Thoracic aorta (tissue), 2 donors: ENCODE measurements around the gene MCCC1. TPM values are rescaled to one million over a fixed set of nuclear protein-coding genes. Genes with fewer than 3 reads are reported as not detected.

ENCODE experiments used
- ATAC-seq: fragments of 150-250 bp; one replicate; pipeline ENCODE4 v1.8.0; 2017; ENCODE audit warnings: low read depth; ENCODE audit not compliant: insufficient number of reproducible peaks, low FRiP score
- DNase-seq: peaks from one replicate; pipeline ENCODE4 v3.0.0-alpha.2; 2020; ENCODE audit warnings: low spot score
- H3K27ac ChIP-seq, 2 donors: fragments of 200-600 bp; sonication (generic); 1 replicate in 1 of 2; 2 replicates in 1 of 2; pipeline ENCODE4 v1.5.1; 2016; ENCODE audit warnings: mild to moderate bottlenecking in 2 of 2, moderate library complexity in 2 of 2
- H3K27me3 ChIP-seq: fragments of 200-600 bp; sonication (generic); replicated peaks from 2 replicates; pipeline ENCODE4 v1.6.0; 2016; ENCODE audit warnings: mild to moderate bottlenecking; ENCODE audit not compliant: insufficient read depth
- H3K36me3 ChIP-seq: fragments of 200-600 bp; sonication (generic); one replicate; pipeline ENCODE4 v1.5.1; 2016
- H3K4me1 ChIP-seq, 2 donors: fragments of 200-600 bp; sonication (generic); 1 replicate in 1 of 2; 2 replicates in 1 of 2; pipeline versions ENCODE4 v1.5.1 to v1.6.0; 2016; ENCODE audit warnings: low read depth in 2 of 2, mild to moderate bottlenecking in 1 of 2; ENCODE audit not compliant: control insufficient read depth in 1 of 2
- H3K4me3 ChIP-seq: fragments of 200-600 bp; sonication (generic); 2 replicates; pipeline ENCODE4 v1.5.1; 2016; ENCODE audit warnings: mild to moderate bottlenecking
- H3K9me3 ChIP-seq: fragments of 200-600 bp; sonication (generic); 2 replicates; pipeline ENCODE4 v1.5.1; 2016
- CTCF ChIP-seq: fragments of 200-600 bp; sonication (generic); IDR thresholded peaks from one replicate; pipeline ENCODE4 v1.5.1; 2019; ENCODE audit warnings: antibody characterized with exemption
- total RNA-seq, 2 donors: library from RNA; depleted of rRNA; stranded (reverse); fragments of >200 nt; gene quantifications; one replicate each; pipeline versions ENCODE4 v1.1.0 to v1.2.3, GENCODE V29; 2016

MCCC1 gene
- total RNA-seq, 2 donors from 2014 or later, result 23.4 to 28.5 TPM

GRCh38 chr3:183132409-183132808 lies 33.1 kb upstream of the MCCC1 start:
- Histone ChIP-seq H3K4me1 (peaks cover 0 to 11% of the 10 kb centered on the region in 2 donors), H3K9me3 (peaks cover 2% of the 10 kb centered on the region), H3K36me3 (no peaks in the 10 kb centered on the region), H3K4me3 (no peak overlapping the region), H3K27me3 (no peaks in the 10 kb centered on the region), H3K27ac (no peak overlapping the region)
- ATAC-seq, result no peak
- no peak for DNase-seq
- no peak for TF ChIP-seq CTCF

GRCh38 chr3:183131735-183132134 lies 32.4 kb upstream of the MCCC1 start:
- H3K27me3 ChIP-seq, result no peaks in the 10 kb centered on the region
- no peak overlapping the region for H3K4me3 ChIP-seq
- H3K9me3 ChIP-seq, result peaks cover 2% of the 10 kb centered on the region
- H3K36me3 ChIP-seq, result no peaks in the 10 kb centered on the region
- no peak for DNase-seq
- no peak for TF ChIP-seq CTCF
- peaks cover 0 to 11% of the 10 kb centered on the region in 2 donors for H3K4me1 ChIP-seq
- H3K27ac ChIP-seq, result no peak overlapping the region
- no peak for ATAC-seq

GRCh38 chr3:183131186-183131725 lies 32.0 kb upstream of the MCCC1 start:
- TF ChIP-seq CTCF, result no peak

GRCh38 chr3:183129243-183129642 lies 29.9 kb upstream of the MCCC1 start:
- Histone ChIP-seq H3K4me1 (no peaks in the 10 kb centered on the region), H3K4me3 (no peak overlapping the region), H3K27ac (no peak overlapping the region), H3K27me3 (no peaks in the 10 kb centered on the region), H3K36me3 (no peaks in the 10 kb centered on the region), H3K9me3 (peaks cover 2% of the 10 kb centered on the region)
- ATAC-seq (no peak), DNase-seq (no peak)
- no peak for TF ChIP-seq CTCF

More at GRCh38 chr3:183131186-183131725, 32.0 kb upstream of the MCCC1 start:
- no peaks in the 10 kb centered on the region for H3K27me3 ChIP-seq
- peaks cover 2% of the 10 kb centered on the region for H3K9me3 ChIP-seq
- DNase-seq, result no peak
- H3K4me3 ChIP-seq, result no peak overlapping the region
- H3K27ac ChIP-seq, result no peak overlapping the region
- no peak for ATAC-seq
- no peaks in the 10 kb centered on the region for H3K36me3 ChIP-seq
- H3K4me1 ChIP-seq, result peaks cover 0 to 11% of the 10 kb centered on the region in 2 donors

GRCh38 chr3:183128709-183129108 lies 29.4 kb upstream of the MCCC1 start:
- Histone ChIP-seq H3K4me3 (no peak overlapping the region), H3K9me3 (peaks cover 2% of the 10 kb centered on the region), H3K36me3 (no peaks in the 10 kb centered on the region), H3K27ac (no peak overlapping the region), H3K27me3 (no peaks in the 10 kb centered on the region), H3K4me1 (no peaks in the 10 kb centered on the region)
- DNase-seq (no peak), ATAC-seq (no peak)
- no peak for TF ChIP-seq CTCF
